ENCODE data around the gene HPN. TPM values are rescaled to one million over a fixed set of nuclear protein-coding genes. Genes with fewer than 3 reads are reported as not detected.
"Not testable (repeated sequence)": the region's sequence is repeated elsewhere in the genome, so short reads cannot be mapped to it uniquely, and the experiment has no call there.

HPN gene
- total RNA-seq, 2 donors from 2014 or later, result 0.48 TPM; not detected in 1

GRCh38 chr19:35013820-35014754 is 27.4 kb upstream of the HPN start:
- H3K4me3 Mint-ChIP-seq, result peak overlapping the region; percentile 71
- H3K36me3 Mint-ChIP-seq (ENCODE audit: low read depth), result peaks cover 98% of the 10 kb centered on the region
- H3K27me3 Mint-ChIP-seq, result no peaks in the 10 kb centered on the region
- no peaks in the 10 kb centered on the region for H3K9me3 Mint-ChIP-seq
- ATAC-seq (replicated peaks), result peak; percentile 40
- H3K4me1 Mint-ChIP-seq, result peaks cover 32% of the 10 kb centered on the region
- H3K27ac Mint-ChIP-seq, result peak overlapping the region; percentile 96

- Mint-ChIP-seq H3K4me1 (peaks cover 35% of the 10 kb centered on the region), H3K4me3 (peak overlapping the region; percentile 71), H3K36me3 (ENCODE audit: low read depth) (peaks cover 97% of the 10 kb centered on the region), H3K27ac (peak overlapping the region; percentile 96)
- ATAC-seq (replicated peaks); H3K27me3 Mint-ChIP-seq; H3K9me3 Mint-ChIP-seq: not testable (repeated sequence)
These were observed 26.7 kb upstream of the HPN start for GRCh38 chr19:35014774-35015173.

- no peak overlapping the region for H3K27ac Mint-ChIP-seq
- no peak overlapping the region for H3K4me3 Mint-ChIP-seq
- no peak for ATAC-seq (replicated peaks)
- peaks cover 33% of the 10 kb centered on the region for H3K4me1 Mint-ChIP-seq
- no peaks in the 10 kb centered on the region for H3K27me3 Mint-ChIP-seq
- no peaks in the 10 kb centered on the region for H3K9me3 Mint-ChIP-seq
- peaks cover 97% of the 10 kb centered on the region for H3K36me3 Mint-ChIP-seq (ENCODE audit: low read depth)
These were observed 26.1 kb upstream of the HPN start for GRCh38 chr19:35015270-35015953.

GRCh38 chr19:35015954-35016351 is 25.6 kb upstream of the HPN start:
- Mint-ChIP-seq H3K27me3 (no peaks in the 10 kb centered on the region), H3K4me3 (no peak overlapping the region), H3K27ac (no peak overlapping the region), H3K36me3 (ENCODE audit: low read depth) (peaks cover 97% of the 10 kb centered on the region), H3K4me1 (peaks cover 30% of the 10 kb centered on the region), H3K9me3 (no peaks in the 10 kb centered on the region)
- no peak for ATAC-seq (replicated peaks)

GRCh38 chr19:35017507-35017906 is 24.0 kb upstream of the HPN start:
- no peaks in the 10 kb centered on the region for H3K27me3 Mint-ChIP-seq
- H3K4me1 Mint-ChIP-seq, result peaks cover 25% of the 10 kb centered on the region
- no peak for ATAC-seq (replicated peaks)
- H3K9me3 Mint-ChIP-seq, result no peaks in the 10 kb centered on the region
- H3K27ac Mint-ChIP-seq, result peak overlapping the region; percentile 80
- H3K36me3 Mint-ChIP-seq (ENCODE audit: low read depth), result peaks cover 97% of the 10 kb centered on the region
- no peak overlapping the region for H3K4me3 Mint-ChIP-seq

- Mint-ChIP-seq H3K27me3 (no peaks in the 10 kb centered on the region), H3K9me3 (no peaks in the 10 kb centered on the region), H3K36me3 (ENCODE audit: low read depth) (peaks cover 97% of the 10 kb centered on the region), H3K4me3 (no peak overlapping the region), H3K4me1 (peaks cover 18% of the 10 kb centered on the region), H3K27ac (peak overlapping the region; percentile 78)
- no peak for ATAC-seq (replicated peaks)
These were observed 23.1 kb upstream of the HPN start for GRCh38 chr19:35018379-35018778.

- no peak for ATAC-seq (replicated peaks)
These were observed 22.4 kb upstream of the HPN start for GRCh38 chr19:35019144-35019543.

GRCh38 chr19:35021016-35021415 is 20.5 kb upstream of the HPN start:
- Mint-ChIP-seq H3K36me3 (ENCODE audit: low read depth) (peaks cover 97% of the 10 kb centered on the region), H3K27me3 (no peaks in the 10 kb centered on the region), H3K4me3 (no peak overlapping the region), H3K4me1 (peaks cover 5% of the 10 kb centered on the region), H3K27ac (peak overlapping the region; percentile 58), H3K9me3 (no peaks in the 10 kb centered on the region)
- no peak for ATAC-seq (replicated peaks)

More at GRCh38 chr19:35019144-35019543, 22.4 kb upstream of the HPN start:
- H3K36me3 Mint-ChIP-seq (ENCODE audit: low read depth), result peaks cover 97% of the 10 kb centered on the region
- peaks cover 10% of the 10 kb centered on the region for H3K4me1 Mint-ChIP-seq
- H3K4me3 Mint-ChIP-seq, result no peak overlapping the region
- no peaks in the 10 kb centered on the region for H3K27me3 Mint-ChIP-seq
- H3K27ac Mint-ChIP-seq, result peak overlapping the region; percentile 57
- H3K9me3 Mint-ChIP-seq, result no peaks in the 10 kb centered on the region

- Mint-ChIP-seq H3K4me1 (peaks cover 5% of the 10 kb centered on the region), H3K9me3 (no peaks in the 10 kb centered on the region), H3K27ac (no peak overlapping the region), H3K4me3 (no peak overlapping the region), H3K36me3 (ENCODE audit: low read depth) (peaks cover 97% of the 10 kb centered on the region), H3K27me3 (no peaks in the 10 kb centered on the region)
- ATAC-seq (replicated peaks), result no peak
These were observed 19.9 kb upstream of the HPN start for GRCh38 chr19:35021596-35021995.

GRCh38 chr19:35022460-35022859 is 19.1 kb upstream of the HPN start:
- no peaks in the 10 kb centered on the region for H3K27me3 Mint-ChIP-seq
- no peak for ATAC-seq (replicated peaks)
- H3K27ac Mint-ChIP-seq, result no peak overlapping the region
- H3K4me3 Mint-ChIP-seq, result no peak overlapping the region
- H3K9me3 Mint-ChIP-seq, result no peaks in the 10 kb centered on the region
- H3K36me3 Mint-ChIP-seq (ENCODE audit: low read depth), result peaks cover 97% of the 10 kb centered on the region
- H3K4me1 Mint-ChIP-seq, result peaks cover 5% of the 10 kb centered on the region

- ATAC-seq (replicated peaks), result no peak
- H3K9me3 Mint-ChIP-seq, result no peaks in the 10 kb centered on the region
- H3K4me3 Mint-ChIP-seq, result no peak overlapping the region
- H3K4me1 Mint-ChIP-seq, result peaks cover 5% of the 10 kb centered on the region
- H3K36me3 Mint-ChIP-seq (ENCODE audit: low read depth), result peaks cover 97% of the 10 kb centered on the region
- H3K27me3 Mint-ChIP-seq, result no peaks in the 10 kb centered on the region
- no peak overlapping the region for H3K27ac Mint-ChIP-seq
These were observed 18.1 kb upstream of the HPN start for GRCh38 chr19:35023428-35023827.

- no peak for ATAC-seq (replicated peaks)
These were observed 17.4 kb upstream of the HPN start for GRCh38 chr19:35024095-35024494.

GRCh38 chr19:35025969-35026368 is 15.6 kb upstream of the HPN start:
- Mint-ChIP-seq H3K36me3 (ENCODE audit: low read depth) (peaks cover 76% of the 10 kb centered on the region), H3K27ac (no peak overlapping the region), H3K4me1 (no peaks in the 10 kb centered on the region), H3K27me3 (no peaks in the 10 kb centered on the region), H3K4me3 (no peak overlapping the region), H3K9me3 (no peaks in the 10 kb centered on the region)
- no peak for ATAC-seq (replicated peaks)

More at GRCh38 chr19:35024095-35024494, 17.4 kb upstream of the HPN start:
- H3K9me3 Mint-ChIP-seq, result no peaks in the 10 kb centered on the region
- H3K4me1 Mint-ChIP-seq, result peaks cover 5% of the 10 kb centered on the region
- H3K4me3 Mint-ChIP-seq, result no peak overlapping the region
- peaks cover 94% of the 10 kb centered on the region for H3K36me3 Mint-ChIP-seq (ENCODE audit: low read depth)
- no peaks in the 10 kb centered on the region for H3K27me3 Mint-ChIP-seq
- no peak overlapping the region for H3K27ac Mint-ChIP-seq

GRCh38 chr19:35026418-35026817 is 15.1 kb upstream of the HPN start:
- H3K9me3 Mint-ChIP-seq, result no peaks in the 10 kb centered on the region
- no peak for ATAC-seq (replicated peaks)
- no peak overlapping the region for H3K27ac Mint-ChIP-seq
- H3K36me3 Mint-ChIP-seq (ENCODE audit: low read depth), result peaks cover 72% of the 10 kb centered on the region
- H3K27me3 Mint-ChIP-seq, result peaks cover 4% of the 10 kb centered on the region
- no peak overlapping the region for H3K4me3 Mint-ChIP-seq
- H3K4me1 Mint-ChIP-seq, result peaks cover 4% of the 10 kb centered on the region

- Mint-ChIP-seq H3K36me3 (ENCODE audit: low read depth) (peaks cover 66% of the 10 kb centered on the region), H3K4me1 (peaks cover 5% of the 10 kb centered on the region), H3K27ac (no peak overlapping the region), H3K27me3 (peaks cover 7% of the 10 kb centered on the region), H3K4me3 (no peak overlapping the region), H3K9me3 (no peaks in the 10 kb centered on the region)
- no peak for ATAC-seq (replicated peaks)
These were observed 14.5 kb upstream of the HPN start for GRCh38 chr19:35027009-35027408.
